SKM-1 (cell line): ENCODE data around the gene ADAM15.

Experiments used
- DNase-seq: peaks from one replicate; lab custom pipeline; 2025; ENCODE audit not compliant: unreplicated experiment; lab: John Stamatoyannopoulos, UW

The ADAM15 gene

GRCh38 chr1:155049651-155050559, 1.2 kb upstream of the ADAM15 start:
- DNase-seq, result no peak

- no peak for DNase-seq
Measured at GRCh38 chr1:155051342-155051776, 243 bp downstream of the ADAM15 start.

GRCh38 chr1:155051777-155052398, 772 bp downstream of the ADAM15 start:
- peak; percentile 29 for DNase-seq

- DNase-seq, result no peak
Measured at GRCh38 chr1:155052439-155053395, 1.6 kb downstream of the ADAM15 start.

GRCh38 chr1:155053531-155054105, 2.5 kb downstream of the ADAM15 start:
- DNase-seq, result no peak

DNA sequence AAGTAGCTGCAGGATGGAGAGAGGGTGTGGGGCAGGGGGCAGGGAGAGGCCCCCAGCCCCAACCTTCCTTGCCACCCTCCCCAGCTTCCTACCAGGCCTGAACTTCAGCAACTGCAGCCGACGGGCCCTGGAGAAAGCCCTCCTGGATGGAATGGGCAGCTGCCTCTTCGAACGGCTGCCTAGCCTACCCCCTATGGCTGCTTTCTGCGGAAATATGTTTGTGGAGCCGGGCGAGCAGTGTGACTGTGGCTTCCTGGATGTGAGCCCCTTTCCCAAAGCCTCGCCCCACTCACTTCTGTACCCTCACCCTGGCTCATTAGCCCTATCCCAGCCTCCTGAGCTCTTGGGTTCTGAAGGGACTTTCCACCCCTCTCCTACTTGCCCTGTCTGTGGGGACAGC, 6.0 kb downstream of the ADAM15 start:
- no peak for DNase-seq

- no peak for DNase-seq
Measured at GRCh38 chr1:155057788-155058211, 6.7 kb downstream of the ADAM15 start.

DNA sequence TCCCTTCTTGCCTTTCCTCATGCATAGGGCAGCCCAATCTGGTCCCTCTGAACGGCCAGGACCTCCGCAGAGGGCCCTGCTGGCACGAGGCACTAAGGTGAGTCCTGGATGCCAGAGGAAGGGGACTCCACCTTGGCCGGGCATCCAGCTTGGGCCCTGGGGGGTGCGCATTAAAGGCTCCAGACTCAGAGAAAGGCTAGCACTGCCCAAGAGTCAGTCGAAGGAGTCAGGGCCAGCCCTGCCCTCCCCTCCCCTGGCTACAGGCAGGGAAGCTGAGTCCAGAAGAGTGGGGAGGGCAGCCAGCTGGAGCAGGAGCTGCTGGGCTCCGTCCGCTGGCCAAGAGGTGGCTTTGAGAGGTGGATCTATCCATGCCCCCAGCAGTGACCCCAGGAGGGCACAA, 9.6 kb downstream of the ADAM15 start:
- DNase-seq, result no peak

- peak; percentile 70 for DNase-seq
Measured at GRCh38 chr1:155061381-155062150, 10.4 kb downstream of the ADAM15 start.

DNA sequence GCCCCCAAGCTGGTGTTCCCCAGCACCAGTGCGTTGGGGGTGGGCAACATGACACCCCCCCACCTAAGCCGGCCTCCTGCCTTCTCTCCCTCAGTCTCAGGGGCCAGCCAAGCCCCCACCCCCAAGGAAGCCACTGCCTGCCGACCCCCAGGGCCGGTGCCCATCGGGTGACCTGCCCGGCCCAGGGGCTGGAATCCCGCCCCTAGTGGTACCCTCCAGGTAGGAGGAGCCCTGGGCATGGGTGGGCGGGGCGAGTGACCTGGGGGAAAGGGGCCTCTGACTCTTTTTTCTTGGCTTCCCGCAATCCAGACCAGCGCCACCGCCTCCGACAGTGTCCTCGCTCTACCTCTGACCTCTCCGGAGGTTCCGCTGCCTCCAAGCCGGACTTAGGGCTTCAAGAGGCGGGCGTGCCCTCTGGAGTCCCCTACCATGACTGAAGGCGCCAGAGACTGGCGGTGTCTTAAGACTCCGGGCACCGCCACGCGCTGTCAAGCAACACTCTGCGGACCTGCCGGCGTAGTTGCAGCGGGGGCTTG, 11.1 kb downstream of the ADAM15 start:
- DNase-seq, result no peak

DNA sequence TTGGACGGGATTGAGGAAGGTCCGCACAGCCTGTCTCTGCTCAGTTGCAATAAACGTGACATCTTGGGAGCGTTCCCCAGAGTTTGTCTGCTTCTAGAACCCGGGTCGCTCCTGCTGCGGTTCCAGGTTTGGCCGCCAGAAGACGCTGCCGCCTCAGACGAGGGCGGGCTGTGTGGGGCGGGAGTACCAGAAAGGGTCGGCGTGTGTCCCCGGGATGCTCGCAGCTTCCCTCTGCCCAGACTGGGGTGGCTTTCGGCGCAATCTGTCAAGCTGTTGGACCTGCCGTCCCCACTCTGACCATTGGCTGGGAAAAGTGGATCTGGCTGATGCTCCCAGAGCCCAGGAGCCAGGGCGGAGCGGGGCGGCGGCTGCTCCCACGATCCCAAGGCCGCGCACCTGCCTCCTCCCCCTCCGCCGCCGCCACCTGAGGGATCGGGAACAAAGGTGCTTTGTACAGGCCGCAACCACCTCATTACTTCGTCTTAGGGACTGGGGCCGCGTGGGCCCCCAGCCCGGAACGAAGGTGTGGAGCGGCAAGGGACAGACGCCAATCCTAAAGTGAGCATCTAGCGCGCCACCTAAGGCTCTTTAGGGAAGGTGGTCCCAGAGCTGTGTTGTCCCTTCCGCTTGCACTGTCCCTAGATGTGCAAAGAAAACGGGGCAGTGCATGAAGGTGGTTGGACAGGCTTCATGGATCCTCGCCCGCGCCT, 11.7 kb downstream of the ADAM15 start:
- no peak for DNase-seq

DNA sequence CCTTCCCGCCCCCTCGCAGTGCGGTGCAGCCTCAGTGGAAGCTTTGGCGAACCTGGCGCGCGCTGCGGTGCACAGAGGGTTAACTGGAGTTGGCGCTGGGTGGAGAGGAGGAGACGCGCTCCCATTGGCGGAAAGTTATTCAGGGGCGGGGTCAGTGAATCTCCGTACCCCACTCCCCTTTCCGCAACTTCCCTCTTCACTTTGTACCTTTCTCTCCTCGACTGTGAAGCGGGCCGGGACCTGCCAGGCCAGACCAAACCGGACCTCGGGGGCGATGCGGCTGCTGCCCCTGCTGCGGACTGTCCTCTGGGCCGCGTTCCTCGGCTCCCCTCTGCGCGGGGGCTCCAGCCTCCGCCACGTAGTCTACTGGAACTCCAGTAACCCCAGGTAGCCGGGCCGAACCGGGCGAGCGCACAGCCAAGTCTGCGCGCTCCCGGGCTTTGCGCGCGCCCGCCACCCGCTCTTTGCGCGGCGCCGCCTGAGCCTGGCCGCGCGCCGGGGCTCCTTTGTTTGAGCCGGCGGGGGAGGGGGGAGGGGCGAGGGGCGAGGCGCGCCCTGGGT, 12.5 kb downstream of the ADAM15 start, which contains the start of gene EFNA4:
Gene EFNA4 (plus strand): TSS at position 191 of the 561 bp plus-strand sequence. CDS start 84 bp downstream, at position 275.
- peak; percentile 98 for DNase-seq

DNA sequence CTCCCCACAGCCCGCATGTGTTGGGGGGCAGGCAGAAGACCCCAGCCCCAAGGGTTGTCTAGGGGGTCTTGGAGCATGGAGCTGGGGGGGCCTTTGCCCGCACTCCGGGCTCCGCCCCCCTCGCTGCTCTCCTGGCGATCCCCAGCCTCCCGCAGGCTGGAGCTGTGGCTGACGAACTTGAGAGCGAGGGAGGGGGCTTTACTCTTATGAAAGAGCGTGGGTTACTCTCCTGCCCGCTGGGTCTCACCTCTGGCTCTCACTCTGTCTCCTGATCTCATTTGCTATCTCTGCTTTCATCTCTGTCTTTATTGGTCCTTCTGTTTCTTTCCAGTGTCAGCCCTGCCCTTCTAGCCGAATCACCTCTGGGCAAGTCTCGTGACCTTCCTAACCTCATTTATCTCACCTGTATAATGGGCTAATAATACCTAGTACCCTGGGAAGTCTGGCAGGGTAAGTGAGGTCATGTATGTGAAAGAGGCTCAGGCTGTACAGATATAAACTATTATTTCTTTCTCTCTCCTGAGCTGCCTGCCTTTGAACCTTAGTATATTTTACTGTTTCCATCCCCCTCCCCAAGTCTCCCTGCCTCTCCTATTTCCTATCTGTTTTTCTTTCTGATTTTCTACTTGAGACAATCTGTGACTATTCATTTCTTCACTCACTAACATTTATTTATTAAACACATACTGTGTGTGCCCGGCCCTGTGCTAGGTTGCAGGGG, 13.2 kb downstream of the ADAM15 start:
- no peak for DNase-seq

- no peak for DNase-seq
Measured at GRCh38 chr1:155064832-155065429, 13.8 kb downstream of the ADAM15 start.

DNA sequence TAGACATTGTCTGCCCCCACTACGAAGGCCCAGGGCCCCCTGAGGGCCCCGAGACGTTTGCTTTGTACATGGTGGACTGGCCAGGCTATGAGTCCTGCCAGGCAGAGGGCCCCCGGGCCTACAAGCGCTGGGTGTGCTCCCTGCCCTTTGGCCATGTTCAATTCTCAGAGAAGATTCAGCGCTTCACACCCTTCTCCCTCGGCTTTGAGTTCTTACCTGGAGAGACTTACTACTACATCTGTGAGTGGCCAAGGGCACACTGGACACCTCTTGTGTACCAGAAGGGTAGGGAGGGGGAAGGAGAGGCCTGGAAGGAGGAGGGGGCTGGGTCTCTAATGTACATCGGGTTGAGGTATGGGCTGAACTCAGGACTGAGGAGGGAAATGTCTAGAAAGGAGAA, 15.7 kb downstream of the ADAM15 start:
- no peak for DNase-seq

- DNase-seq, result no peak
Measured at GRCh38 chr1:155068599-155068998, 17.5 kb downstream of the ADAM15 start.

DNA sequence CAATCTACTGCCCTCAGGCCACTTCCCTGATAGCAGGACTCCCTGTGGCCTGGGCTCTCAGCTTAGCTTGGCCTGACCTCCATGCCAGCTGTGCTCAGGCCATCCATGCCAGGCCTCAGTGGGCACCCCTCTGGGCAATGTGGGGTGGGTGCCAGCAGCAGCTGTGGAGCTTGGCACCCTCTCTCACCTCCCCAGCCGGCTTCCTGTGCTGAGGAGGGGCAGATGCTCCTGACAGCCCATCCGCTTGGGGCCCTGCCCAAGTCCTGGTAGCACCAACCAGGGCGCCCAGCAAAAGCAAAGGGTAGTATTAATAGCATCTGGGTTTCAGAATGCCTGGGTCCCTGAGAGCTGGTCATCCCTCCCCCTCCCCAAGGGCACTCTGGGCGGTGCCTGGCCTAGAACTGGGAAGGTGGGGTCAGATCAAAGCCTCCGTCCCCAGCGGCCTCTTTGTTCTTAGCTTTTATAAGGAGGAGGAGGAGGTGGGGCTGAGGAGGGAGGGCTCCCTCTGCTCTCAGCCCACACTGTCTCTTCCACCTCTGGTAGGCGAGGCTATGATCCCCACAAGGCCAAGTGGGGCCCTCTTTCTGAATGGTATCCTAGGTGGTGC, 18.5 kb downstream of the ADAM15 start:
- no peak for DNase-seq
